ENCODE measurements around the gene KAZN. TPM values are rescaled to one million over a fixed set of nuclear protein-coding genes. Genes with fewer than 3 reads are reported as not detected.
"Not testable (repeated sequence)": the region's sequence is repeated elsewhere in the genome, so short reads cannot be mapped to it uniquely, and the experiment has no call there.

Gene KAZN
- polyA plus RNA-seq, 3 donors: 35.5 to 42.8 (median 41.2) TPM

DNA sequence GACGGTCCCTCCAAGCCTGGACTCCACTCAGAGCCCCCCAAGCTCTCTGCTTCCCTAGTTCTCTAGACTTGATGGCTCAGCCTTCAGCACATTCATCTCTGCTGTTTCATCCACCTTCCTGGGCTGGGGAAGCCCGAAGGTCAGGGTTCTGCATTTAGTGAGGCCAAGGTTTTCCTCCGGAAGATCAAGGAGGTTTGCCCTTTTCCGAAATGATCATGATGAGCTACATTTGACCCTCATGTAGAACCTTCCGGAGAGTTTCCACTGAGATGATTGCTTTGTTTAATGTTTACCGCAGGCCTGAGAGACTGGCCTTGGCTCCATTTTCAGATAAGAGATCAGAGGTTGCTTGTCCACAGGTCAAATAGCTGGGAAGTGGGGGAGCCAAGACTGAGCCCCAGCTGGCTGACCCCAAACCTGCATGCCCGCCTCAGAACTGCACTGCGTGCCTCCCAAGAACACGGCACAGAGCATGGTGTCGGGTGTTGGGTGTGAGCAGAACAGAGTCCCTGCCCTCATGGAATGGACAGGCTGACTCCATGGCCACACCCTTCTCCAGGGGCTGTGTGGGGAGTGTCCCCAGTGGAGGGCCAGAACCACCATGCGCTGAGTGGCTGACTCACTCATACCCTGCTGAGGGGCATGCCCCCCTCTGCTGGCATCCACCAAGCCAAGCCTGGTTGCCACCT is 354.3 kb downstream of the KAZN start:
- DNase-seq: no peak

DNA sequence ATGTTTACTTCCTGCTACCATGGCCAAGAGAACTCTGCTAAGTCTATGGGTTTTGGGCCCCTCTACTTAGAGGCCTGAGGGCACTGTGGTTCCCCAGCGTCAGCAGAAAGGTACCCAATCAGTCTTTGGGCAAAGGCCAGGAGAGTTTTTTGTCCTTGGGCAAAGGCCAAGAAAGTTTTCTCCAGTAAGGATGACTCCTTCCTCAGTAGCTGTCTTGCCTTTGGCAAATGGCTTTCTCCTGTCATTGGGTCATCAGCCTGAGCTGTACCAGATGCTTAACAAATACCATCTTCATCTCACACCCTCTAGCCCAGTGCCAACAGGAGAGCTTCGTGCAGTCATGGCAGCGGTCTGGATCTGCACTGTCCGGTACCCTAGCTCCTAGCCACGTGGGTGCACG is 355.7 kb downstream of the KAZN start:
- DNase-seq: no peak

DNA sequence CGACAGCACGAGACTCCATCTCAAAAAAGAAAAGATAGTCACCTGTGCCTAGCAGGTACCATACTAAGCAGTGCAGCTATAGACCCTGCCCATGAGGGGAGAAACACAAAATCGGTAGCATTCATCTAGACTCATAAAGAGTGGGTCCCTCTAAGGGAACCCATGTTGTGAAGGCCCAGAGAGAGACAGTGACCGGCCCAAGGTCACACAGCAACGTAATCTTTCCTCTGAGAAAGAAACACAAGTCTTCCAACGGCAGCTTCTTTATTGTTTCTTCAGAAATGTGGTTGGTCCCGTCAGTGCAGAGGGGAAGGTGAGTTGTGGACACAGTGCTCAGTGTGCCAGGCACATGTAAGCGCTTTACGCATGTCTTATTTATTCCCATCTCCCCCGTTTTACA is 356.4 kb downstream of the KAZN start:
- DNase-seq: no peak

DNA sequence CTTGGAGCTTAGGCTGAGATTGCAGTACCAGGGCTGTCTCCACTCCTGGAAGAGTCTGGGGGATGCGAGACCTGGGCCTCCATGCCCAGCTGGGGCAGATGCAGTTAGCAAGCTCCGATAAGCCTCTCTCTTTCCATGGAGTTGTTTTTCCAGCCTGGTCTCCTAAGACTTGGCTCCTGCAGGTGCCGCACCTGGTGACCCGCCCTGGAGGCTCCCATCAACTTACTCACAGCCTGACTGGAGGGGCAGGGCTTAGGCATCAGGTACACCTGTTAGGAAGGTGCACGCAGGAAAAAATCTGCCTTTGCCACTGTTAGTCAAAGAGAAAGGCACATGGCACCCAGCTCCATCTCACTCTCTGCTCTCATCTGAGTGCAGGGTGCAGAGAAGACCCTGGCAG is 356.9 kb downstream of the KAZN start:
- DNase-seq: no peak

DNA sequence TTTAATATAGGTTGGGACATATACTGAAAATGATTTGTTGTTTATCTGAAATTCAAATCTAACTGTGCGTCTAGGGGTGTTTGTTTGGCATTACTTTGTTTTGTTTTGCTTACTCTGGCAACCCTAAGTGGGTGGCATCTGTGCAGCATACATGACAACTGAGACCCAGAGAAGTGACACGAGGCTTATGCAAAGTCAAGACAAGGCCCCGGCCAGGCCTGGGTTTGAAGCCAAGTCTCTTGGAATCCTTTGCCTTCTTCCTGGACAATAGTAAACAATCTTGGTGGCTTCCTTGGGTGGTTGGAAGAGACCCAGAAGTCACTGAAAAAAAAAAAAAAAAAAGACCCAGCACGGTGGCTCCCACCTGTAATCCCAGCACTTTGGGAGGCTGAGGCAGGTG is 357.5 kb downstream of the KAZN start:
- DNase-seq: no peak

DNA sequence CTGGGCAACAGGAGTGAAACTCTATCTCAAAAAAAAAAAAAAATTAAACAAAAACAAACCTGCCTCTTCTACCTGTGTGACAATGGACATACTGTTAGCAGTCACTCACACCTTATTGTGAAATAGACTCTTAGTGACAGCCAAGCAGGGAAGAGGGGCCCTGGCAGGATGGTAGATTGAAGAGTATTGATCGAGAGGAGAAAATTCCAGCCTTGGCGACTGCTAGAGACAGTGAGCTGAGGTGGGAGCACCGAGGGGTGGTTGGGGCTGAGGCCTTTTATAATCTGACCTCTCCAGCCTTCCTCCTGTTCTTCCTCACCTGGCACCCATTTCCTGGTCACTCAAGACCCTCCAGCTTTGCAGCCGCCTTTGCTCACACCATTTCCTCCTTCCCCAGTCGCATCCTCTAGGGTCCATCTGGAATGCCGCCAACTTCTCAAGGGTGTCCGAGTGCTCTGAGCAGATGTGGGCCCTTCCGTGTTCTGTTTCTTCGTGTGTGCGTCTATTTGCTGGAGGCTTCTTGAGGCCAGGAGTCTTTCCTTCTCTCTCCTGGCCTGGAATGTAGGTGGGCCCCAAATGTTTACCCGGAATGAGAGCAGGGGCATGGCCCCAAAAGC is 358.2 kb downstream of the KAZN start:
- no peak for DNase-seq

DNA sequence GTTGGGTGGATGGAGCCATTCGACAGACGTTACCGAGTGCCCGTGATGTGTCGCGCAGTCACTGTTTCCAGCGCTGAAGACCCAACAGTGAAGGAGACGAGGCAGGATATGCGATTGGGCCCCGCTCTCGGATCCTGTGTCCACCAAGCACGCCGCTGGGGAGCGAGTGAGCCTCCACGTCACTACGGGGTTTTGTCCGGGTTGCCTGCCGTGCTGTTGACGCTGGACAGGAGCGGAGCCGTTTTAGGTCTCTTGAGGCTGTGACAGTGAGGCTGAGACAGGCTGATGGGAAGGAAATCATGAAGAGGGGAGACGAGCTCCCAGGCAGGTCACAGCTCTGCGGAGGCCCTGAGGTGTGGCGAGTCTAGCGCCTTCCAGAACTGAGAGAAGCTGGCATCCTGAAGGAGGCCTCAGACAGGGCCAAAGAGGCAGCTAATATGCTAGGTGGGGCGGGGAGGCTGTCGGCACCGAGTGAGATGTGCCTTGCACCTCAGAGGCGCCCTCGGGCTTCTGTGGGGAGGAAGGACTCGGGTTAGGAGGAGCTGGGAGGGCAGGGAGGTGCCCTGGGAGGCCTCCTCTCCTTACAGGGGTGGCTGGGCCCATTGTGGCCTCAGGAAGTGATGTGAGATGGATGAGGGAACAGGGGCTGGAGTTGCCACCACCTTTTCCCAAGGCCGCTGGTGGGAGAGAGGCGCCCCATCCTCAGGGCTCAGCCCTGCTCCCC is 359.1 kb downstream of the KAZN start:
- no peak for DNase-seq

DNA sequence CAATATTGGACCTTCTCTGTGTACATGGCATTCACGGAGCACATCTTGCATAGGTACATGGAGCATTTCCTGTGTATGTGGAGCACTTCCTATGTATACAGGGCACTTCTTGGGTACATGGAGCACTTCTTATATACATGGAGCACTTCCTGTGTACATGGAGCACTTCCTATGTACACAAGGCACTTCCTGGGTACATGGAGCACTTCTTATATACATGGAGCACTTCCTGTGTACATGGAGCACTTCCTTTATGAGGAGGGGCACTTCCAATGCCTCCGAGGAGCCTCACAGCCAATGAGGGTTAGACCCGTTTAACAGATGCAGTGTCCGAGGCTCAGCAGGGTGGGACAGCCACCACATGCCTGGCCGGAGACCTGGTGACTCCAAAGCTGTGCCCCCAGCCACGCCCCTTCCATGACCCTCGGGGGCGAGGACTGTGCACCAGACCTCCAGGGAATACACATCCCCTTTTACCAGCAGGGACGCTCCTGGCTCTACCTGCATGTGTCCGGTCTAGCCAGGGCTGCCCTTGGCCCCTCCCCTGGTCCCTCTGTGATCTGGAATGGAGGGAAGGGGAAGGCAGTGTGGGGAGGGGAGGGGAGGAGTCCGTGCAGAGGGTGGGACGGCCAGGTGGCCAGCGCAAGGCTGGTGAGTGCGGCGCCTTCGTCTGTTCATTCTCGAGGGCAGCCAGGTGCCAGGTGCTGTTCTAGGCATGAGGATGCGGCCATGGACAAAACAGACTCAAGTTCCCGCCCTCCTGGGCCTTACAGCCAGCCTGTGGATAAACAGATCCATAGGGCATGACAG is 360.0 kb downstream of the KAZN start:
- no peak for DNase-seq

DNA sequence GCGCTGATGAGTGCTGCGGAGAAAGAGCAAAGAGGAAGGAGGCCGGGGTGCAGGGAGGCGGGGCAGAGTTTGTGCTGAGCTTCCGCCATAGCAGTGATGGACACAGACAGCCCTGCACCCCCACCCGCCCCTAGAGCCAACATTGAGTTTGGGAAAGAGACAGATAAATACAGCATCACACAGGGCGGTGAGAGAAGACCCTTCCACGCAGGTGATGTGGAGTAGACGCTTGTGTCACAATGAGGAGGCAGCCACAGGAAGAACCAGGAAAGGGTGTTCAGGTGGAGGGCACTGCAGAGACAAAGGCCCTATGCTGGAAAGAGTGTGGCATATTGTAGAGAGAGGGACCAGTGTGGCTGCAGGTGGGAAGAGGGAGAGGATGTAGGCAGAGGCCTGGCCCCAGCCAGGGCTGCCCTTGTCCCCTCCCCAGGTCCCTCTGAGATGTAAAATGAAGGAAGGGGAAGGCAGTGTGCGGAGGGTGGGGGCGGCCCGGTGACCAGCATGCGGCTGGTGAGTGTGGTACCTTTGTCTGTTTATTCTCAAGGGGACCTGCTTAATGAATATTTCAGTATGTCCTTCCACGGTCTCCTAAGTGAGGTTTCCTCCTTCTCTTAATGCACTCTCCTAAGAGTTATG is 360.7 kb downstream of the KAZN start:
- no peak for DNase-seq

DNA sequence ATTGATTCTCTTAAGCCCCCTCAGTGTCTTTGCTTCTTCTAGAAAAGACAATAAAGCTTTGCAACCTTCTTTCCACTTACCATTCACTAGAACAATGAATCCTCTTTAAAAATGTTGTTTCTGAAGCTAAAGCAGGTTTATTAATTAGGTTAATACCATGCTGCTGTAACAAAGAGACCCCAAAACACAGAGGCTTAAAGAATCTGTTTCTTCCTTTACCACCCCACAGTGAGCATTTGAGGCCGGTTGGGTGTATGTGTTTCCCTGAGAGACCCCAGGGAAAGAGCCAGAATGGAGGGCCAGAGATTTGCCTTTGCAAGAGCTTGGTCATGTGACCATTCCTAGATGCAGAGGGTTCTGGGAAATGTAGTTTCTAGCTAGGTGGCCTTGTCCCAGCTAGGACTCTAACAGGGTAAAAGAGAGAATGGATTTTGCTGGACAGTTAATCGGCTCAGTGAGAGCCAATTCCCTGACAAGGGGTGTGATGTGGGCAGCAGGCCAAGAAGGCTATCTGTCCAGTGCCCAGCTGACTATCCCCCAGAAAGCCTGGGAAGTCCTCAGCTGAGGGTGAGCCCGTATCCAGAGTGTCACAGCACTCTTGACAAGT is 363.3 kb downstream of the KAZN start:
- DNase-seq: no peak

DNA sequence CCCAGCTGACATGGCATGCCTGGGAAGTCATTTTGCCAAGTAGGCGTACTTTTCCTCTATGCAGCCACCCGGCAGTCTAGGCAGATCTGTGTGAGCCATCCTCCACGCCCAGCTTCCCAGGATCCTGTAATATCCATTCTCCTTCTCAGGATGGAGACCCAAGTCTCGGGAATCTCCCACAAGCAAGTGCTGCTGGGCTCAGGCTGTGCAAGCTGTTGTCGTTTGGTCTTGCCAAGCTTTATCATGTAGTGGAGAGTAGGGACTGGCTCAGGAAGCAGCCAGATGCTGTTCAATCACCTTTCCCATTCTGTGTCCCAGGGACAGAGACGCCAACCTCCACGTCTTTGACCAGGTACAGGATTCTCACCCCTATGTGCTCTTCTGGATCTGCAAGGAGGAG is 363.9 kb downstream of the KAZN start:
- no peak for DNase-seq

DNA sequence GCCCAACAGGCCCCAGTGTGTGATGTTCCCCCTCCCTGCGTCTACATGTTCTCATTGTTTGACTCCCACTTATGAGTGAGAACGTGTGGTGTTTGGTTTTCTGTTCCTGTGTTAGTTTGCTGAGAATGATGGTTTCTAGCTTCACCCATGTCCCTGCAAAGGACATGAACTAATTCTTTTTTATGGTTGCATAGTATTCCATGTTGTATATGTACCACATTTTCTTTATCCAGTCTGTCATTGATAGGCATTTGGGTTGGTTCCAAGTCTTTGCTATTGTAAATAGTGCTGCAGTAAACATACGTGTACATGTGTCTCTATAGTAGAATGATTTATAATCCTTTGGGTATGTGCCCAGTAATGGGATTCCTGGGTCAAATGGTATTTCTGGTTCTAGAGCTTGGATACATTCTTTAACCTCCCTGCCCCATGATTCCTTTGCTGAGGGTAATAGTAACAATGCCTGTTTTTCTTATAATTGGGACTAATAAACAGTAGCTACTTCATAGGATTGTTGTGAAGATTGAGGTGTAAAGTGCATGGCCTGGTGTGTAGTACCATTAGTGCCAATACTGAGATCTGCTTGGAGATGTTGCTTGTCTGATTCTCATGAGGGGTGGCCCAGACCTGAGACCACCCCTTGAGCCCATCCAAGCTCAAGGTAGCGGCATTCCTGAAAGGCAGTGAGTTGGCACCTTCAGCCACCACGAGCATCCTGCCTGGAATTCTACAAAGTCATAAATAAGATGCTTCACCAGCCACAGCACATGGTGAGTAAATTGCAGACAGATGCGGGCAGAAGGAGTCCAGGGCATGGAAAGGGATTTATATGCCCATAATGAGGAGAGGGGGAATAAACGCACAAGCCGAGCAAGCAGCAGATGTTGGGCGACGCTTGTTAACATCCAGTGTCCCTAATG is 365.6 kb downstream of the KAZN start:
- not testable (repeated sequence) for DNase-seq

DNA sequence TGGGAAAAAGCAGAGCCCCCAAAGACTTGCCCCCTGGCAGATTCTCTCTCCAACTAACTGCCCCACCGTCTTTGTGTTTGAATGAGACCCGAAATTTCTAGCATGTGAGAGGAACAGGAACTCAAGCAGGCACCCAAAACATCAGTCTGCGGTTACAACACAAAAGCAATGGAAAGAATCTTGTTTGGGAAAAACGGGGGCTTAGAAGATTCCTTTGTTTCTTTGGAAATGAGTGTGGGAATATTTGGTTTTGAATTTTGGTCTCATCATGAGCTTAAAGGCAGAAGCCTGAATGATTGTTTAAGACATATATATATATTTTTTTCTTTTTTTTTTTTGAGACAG is 366.2 kb downstream of the KAZN start:
- no peak for DNase-seq

DNA sequence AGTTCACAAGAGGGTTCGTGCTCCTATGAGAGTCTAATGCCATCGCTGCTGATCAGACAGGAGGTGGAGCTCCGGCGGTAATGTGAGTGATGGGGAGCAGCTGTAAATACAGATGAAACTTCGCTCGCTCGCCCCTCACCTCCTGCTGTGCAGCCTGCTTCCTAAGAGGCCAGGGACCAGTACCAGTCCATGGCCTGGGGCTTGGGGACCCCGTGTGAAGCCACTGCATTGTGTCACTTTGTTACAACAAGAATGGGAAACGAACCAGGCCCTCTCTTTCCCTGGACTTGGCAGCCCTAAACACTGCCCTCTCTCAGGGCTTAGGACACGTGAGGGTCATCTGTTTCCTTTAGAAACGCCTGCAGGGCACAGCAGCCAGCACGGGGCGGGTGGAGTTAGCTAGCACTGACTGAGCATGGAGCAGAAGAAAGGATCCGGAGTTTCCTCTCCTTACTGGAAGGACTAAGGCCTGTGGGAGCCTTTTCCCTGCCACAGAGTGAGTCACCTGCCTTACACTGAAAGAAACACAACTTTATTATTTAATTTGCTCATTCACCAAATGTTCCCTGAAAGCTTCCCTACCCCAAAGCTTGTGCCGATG is 369.9 kb downstream of the KAZN start:
- no peak for DNase-seq

DNA sequence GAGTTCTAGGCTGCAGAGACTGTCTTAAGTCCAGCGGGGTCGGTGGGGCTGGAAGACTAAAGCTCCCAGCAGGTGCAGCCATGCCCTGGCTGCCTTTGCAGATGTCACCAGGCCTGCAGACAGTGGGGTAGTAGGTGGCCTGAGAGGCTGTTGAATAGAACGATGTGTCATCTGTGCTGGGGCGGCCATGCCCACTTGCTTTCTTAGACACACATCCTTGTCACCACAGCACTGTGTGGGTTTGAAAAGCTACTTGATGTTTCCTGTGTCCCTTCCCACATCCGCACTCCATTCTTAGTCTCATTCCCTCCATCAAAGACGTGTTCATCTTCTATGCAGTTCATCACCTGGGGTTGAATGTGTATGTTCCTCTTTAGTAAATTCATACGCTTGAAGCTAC is 370.5 kb downstream of the KAZN start:
- DNase-seq: no peak

DNA sequence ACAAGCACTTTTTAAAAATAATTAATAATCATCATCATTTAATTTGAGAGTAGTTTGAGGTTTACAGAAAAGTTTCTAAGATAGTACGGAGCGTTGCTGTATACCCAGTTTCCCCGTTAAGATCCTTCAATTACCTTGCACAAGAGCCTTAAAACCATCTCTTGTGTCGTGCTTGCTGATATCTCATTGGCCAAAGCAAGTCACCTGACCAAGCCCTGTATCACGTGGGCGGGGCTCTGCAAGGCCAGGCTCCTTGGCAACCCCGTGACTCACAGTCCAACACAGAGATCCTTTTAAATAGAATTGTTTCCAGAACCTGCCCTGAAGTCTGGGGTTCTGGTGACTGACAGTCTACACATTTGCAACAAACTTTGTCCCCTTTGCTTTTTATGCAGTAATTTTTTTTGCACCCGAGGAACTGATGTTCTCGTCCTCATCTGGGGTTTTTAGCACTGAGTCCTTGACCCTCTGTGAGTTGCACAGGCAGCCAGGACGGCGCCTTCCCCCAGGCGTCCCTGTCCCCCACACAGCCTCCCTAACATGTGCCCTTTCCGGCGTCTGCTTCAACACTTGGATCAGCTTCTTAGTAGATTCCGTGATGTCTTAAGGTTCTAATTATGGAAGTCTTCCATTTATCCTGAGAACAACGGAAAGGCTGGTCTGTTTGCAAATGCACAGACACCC is 371.8 kb downstream of the KAZN start:
- no peak for DNase-seq

DNA sequence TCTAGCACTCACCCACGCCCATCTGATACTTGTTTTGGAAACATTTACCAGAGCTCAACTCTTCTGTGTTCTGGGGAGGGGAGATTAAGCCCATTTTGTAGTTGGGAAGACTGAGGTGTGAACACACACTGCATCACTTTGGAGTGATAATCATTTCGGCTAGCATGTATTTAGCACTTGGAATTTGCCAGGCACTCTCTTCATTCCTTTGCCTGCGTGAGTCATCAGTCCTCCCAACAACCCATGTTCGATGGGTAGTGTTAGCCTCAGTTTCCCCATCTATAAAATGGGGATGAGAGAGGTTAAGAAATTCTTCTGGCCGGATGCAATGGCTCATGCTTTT is 372.3 kb downstream of the KAZN start:
- no peak for DNase-seq

DNA sequence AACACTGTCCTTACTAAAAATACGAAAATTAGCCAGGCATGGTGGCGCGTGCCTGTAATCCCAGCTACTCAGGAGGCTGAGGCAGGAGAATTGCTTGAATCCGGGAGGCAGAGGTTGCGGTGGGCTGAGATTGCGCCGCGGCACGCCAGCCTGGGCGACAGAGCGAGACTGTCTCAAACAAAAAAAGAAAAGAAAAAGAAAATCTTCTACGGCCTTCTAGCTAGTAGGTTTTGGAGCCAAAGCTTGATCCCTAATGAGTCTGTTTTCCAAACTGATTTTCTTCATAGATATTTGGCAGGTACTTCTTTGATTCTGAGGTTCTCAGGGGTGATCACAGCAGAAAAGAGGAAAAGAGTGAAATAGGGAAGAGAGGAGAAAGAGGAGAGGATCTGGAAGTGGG is 372.7 kb downstream of the KAZN start:
- no peak for DNase-seq

DNA sequence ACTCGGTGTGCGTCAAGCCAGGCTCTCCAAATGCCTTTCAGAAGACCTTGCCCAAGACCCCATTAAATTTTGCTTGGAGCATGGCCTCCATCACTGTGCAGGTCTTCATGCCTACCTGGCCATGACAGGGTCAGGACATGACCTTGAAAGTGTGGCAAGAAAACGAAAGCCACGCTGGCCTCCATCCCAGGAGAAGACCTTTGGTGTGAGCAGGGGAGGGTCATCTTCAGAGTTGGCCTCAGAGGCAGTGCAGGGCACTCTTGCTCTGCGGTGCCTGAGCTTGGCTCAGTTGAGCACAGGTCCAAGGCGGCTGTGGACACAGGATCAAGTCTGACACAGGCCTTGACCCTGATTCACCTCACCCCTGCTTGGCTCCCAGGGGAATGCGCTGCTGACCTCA is 373.6 kb downstream of the KAZN start:
- no peak for DNase-seq

DNA sequence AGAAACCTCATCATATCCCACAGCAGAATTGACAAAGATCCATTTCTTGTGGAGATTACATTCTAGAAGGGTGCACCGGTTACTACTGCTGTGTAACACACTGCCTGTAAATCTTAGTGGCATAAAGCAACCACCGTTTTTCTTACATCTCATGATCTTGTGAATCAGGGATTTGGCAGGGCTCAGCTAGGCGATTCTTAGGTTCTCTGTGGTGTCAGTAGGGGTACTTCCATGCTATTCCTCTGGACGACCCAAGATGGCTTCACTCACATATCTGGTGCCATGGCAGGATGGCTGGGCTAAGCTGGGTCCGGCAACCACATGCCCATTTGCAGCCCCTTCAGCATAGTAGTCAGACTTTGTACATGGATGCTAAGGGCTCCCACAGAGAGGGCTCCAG is 375.3 kb downstream of the KAZN start:
- no peak for DNase-seq

All from renal pelvis (tissue), 4 donors.